HG02678 (cell line): ENCODE data around the gene RNU4-1.
"Not testable (repeated sequence)": the region's sequence is repeated elsewhere in the genome, so short reads cannot be mapped to it uniquely, and the experiment has no call there.

Experiments used
- ATAC-seq: cut with Tn5 transposase; IDR thresholded peaks from one replicate; pipeline ENCODE4 v1.9.1; 2021; ENCODE audit warnings: mild to moderate bottlenecking, moderate library complexity; ENCODE audit not compliant: unreplicated experiment

RNU4-1 gene

GRCh38 chr12:120259418-120260202 is 33.4 kb downstream of the RNU4-1 start:
- ATAC-seq = no peak

GRCh38 chr12:120258323-120258896 is 34.6 kb downstream of the RNU4-1 start:
- no peak for ATAC-seq

GRCh38 chr12:120257041-120257821 is 35.8 kb downstream of the RNU4-1 start:
- ATAC-seq = no peak

GRCh38 chr12:120254809-120255208 is 38.2 kb downstream of the RNU4-1 start:
- ATAC-seq = no peak

- ATAC-seq = not testable (repeated sequence)
Observed at GRCh38 chr12:120253313-120253712, 39.7 kb downstream of the RNU4-1 start.

GRCh38 chr12:120252071-120252906 is 40.7 kb downstream of the RNU4-1 start:
- no peak for ATAC-seq

GRCh38 chr12:120251364-120252070 is 41.5 kb downstream of the RNU4-1 start:
- ATAC-seq = not testable (repeated sequence)

GRCh38 chr12:120249875-120250795 is 42.9 kb downstream of the RNU4-1 start:
- ATAC-seq = no peak

- no peak for ATAC-seq
Observed at GRCh38 chr12:120249266-120249874, 43.7 kb downstream of the RNU4-1 start.

GRCh38 chr12:120247621-120248030 is 45.4 kb downstream of the RNU4-1 start:
- no peak for ATAC-seq

- ATAC-seq = no peak
Observed at GRCh38 chr12:120247183-120247582, 45.9 kb downstream of the RNU4-1 start.

GRCh38 chr12:120246705-120247104 is 46.3 kb downstream of the RNU4-1 start:
- not testable (repeated sequence) for ATAC-seq
